HTERT RPE-1 (cell line): ENCODE measurements around the gene PLPP6.
"Not testable (repeated sequence)": the region's sequence is repeated elsewhere in the genome, so short reads cannot be mapped to it uniquely, and the experiment has no call there.

Experiments
- in situ Hi-C: fragments of 300-500 bp; cut with MboI; formaldehyde crosslinking; loops from 4 replicates; pipeline ENCODE4 v1.14.3; 2020; ENCODE audit warnings: low sequenced_read_pairs

PLPP6 gene

DNA sequence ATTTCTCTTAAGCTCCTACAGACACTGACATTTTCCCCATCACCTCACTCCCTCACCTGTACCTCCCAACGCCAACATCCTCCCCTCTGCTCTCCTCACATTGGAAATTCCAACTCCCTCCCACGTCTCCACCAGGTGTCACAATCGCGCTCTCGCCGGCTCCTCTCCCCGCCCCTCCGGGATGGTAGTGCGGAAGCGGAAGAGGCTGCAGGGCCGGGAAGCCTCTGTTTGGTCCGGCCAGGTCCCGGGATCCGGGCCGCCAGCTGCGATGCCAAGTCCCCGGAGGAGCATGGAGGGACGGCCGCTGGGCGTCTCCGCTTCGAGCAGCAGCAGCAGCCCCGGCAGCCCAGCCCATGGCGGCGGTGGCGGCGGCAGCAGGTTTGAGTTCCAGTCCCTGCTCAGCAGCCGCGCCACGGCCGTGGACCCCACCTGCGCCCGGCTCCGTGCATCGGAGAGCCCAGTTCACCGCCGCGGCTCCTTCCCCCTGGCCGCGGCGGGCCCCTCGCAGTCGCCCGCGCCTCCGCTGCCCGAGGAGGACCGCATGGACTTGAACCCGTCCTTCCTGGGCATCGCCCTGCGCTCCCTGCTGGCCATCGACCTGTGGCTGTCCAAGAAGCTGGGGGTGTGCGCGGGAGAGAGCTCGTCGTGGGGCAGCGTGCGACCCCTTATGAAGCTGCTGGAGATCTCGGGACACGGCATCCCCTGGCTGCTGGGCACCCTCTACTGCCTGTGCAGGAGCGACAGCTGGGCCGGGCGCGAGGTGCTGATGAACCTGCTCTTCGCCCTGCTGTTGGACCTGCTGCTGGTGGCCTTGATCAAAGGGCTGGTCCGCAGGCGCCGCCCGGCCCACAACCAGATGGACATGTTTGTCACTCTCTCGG is at the start of gene PLPP6:
TSS of gene PLPP6 (plus strand) at position 187 of the 881 bp plus-strand sequence. CDS start at position 269, 82 bp downstream.
- in situ Hi-C loops = no loop called here

DNA sequence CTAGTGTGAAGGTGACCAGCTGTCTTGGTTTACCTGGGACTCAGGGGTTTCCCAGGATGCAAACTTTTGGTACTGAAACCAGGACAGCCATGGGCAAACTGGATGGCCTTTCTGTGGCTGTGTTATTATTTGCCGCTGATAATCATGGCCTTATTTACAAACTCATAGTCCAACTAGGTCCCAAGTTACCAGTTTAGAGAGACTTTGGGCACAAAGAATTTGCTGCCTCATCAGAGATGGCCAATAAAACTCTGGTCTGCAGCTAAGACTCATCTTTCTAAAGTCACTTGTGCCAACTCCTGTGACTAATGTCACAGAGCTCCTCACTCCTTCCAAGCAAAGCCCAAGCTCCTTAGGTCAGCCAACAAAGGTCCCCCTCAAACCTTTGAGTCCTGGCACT is 47.5 kb upstream of the PLPP6 start:
- in situ Hi-C loops = no loop called here

DNA sequence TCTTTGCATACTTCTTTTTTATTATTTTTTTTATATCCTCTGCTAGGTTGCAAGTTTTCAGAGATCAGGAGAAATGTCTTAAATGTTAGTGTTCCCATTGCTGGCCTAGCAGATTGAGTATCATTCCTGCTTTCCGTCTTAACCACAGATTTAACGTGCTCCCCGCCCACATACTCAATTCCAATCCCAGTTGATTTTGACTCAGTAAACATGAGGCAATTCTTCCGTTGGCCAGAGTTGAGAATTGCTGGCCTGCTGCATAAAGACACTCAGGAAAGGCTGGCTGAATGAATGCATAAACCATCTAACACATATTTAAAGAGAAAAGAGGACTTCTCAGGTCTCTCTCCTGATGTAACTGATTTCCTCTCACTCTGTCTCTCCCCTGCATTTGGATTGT is 46.8 kb upstream of the PLPP6 start:
- in situ Hi-C loops = no loop called here

DNA sequence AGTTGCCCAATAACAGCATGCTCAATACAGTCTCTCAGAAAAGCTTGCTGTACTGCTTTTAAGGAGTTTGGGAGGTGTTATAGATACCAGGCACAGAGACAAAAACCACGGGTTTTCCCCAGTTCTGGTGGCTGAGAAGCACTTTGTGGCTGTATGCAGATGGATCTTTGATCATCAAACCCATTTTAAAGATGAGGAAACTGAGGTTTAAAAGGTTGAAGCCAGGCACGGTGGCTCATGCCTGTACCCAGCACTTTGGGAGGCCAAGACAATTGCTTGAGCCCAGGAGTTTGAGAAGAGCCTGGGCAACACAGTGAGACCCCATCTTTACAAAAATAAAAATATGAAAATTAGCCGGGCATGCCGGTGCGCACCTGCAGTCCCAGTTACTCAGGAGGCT is 46.3 kb upstream of the PLPP6 start:
- in situ Hi-C loops = no loop called here

DNA sequence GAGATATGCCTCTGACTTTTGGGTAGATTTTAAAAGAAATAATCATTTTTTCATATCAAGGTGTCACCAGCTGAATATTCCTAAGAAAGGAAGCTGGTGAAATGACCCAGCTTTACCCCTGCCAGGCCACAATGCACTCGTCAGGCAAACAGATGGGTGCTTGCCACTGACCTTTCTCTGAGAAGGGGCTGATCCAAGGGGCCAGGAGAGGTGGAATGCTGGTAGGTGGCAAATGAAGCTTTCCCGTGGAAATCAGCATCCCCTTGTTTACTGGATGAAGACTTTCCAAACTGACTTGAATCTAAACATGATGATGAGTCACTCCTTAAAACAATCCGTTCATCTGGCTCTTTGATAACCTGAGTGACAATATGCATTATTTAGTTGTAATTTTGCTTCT is 44.3 kb upstream of the PLPP6 start:
- in situ Hi-C loops = no loop called here

DNA sequence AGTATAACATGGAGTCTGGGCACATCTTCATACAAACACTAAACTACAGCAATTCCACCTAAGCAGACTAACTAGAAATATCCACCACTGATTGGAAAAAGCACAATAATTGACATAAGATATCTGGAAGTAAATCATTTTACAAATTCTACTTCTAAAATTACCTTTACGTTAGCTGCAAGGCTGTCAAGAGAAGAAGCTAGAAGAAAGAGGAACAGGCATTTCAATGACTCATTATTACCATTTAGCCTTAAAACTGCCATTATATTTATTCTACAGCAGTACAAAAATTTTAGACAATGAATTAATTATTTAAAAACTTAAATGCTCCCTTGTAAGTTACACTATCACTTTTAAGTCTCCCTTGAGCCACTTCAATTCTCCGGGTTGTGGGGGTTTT is 43.4 kb upstream of the PLPP6 start:
- in situ Hi-C loops = no loop called here

DNA sequence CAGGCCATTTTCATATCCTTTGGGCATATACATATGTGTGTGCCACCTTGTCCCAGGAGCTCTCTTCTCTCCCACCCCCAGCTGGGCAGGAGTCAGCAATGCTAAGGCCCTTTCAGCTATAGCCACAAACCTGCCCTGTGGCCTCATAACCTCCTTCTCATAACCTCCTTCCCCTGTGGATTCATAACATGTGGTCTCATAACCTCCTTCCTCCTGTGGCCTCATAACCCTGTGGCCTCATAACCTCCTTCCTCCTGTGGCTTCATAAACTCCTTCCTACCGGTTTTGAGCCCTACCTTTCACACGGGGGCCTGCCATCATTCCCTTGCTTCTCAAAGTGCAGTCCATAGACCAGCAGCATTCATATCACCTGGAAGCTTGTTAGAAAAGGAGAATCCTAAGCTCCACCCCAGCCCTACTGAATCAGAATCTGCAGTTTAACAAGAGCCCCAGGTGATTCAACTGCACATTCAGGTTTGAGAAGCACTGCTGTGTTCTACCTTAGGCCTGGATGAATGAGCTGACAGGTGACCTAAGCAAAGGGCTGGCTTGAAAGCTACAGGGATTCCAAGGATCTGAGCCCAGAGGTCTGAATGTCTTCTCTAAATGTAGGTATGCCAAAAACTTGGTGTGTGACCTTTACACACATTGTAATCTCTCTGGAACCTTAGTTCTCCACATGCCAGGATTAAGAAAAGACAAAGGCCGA is 41.9 kb upstream of the PLPP6 start:
- in situ Hi-C loops = no loop called here

DNA sequence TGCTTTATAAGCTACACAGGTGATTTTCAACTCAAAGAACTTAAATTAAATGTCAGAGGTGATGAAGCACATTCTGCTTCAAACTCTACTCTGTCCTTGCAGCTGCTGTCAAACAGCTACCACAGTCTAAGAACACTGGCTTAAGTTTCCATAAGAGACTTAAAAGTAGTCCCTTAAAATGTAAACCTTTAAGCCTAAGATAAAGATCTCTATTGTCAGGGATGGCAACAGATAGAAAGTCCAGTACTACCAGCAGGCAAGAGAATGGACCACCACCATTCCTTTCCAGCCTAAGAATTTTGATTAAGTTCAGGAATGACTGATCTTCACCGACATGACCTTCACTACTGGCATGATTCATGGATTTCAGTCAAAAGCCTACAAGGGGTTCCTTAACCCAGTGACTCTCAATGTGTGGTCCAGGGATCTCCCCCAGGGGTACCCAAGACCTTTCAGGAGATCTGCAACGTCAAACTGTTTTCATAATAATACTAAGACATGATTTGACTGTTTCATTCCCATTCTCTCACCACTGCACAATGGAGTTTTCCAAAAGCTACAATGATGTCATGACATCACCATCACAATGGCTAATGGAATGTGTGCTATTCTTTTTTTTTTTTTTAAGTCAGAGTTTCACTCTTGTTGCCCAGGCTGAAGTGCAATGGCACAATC is 41.1 kb upstream of the PLPP6 start:
- in situ Hi-C loops = no loop called here

DNA sequence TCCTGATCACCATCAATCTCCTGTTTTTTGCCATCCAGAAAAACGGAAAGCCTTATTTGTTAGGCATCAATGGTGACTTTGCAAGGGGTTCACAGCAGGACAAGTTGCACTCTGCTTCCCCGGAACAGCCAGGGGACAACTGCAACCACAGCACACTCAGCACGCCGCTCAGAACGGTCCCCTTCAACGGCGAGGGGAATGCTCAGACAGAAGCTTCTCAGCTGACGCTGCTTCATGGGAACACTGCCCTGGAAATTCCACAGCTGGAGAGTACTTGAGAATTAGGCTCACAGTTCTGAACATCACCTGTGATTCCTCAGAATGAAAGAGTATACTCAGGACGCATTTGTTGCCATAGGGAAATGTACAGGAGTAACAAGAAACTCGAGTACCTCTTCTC is 40.1 kb upstream of the PLPP6 start:
- in situ Hi-C loops = no loop called here

DNA sequence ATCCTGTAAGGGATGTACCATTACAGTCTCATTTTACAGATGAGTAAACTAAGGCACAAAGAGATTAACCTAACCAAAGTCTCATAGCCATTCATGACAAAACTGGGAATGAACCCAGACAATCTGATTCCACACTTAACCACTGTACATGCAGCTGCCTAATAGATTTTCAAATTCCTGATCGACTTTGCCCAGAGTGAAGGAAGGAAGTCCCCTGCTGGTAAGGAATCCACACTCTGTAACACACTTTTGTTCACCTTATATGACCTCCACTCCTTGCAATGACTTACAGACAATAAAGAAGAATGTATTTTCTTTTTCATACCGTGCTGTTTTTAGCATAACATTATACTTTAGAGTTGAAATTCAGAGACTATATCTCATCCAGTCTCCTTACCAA is 31.3 kb upstream of the PLPP6 start:
- in situ Hi-C loops = no loop called here

DNA sequence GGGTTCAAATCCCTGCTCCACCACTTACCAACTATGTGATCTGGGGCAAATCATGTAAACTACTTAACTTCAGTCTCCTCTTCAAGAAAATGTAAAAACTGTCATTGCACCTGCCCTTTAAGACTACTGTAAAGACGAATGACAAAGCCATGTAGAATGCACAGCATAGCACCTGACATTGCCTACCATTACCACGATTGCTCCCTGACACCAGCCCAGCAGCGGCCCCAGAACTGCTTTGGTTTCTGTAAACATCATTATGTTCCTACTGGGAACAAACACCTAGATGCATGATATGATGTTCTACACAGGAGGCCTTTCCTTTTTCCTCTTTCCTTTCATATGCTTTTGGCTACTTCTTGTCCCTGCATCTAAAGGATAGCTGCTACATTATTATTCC is 23.1 kb upstream of the PLPP6 start:
- in situ Hi-C loops = no loop called here

DNA sequence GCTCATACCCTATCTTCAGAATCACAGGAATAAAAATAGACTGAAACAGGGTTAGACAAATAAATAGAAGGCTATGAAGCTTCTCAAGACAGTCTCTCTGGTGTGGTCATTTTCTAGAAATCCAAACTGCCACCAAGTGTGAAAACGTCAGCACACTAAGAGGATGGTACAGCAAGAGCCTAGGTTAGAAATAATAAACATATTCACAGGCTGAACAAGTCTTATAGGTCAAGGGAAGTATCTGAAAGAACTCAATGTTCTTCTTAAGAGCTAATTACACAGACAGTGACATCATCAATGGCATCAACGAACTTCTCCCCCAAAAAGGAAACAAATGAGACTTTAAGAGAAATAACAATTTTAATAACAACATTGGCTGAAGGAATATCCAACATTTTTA is 22.7 kb upstream of the PLPP6 start:
- in situ Hi-C loops = no loop called here

DNA sequence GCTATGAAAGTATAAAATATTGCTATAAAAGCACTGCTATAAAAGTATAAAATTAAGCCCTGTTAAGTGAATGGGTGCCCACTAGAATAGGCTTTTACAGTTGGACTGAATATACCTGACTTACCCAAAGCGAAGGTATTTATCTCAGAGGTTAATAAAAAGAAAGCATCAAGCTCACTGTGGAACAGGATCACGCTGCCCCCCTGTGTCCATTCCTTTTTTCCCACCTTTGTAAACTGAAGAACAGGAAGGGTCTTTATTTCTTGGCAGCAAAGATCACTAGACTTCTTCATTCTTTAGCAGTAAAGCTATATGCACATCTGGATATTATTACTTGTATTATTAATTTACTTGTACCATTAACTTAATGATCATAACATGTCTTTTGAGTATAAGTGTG is 22.1 kb upstream of the PLPP6 start:
- in situ Hi-C loops = no loop called here

DNA sequence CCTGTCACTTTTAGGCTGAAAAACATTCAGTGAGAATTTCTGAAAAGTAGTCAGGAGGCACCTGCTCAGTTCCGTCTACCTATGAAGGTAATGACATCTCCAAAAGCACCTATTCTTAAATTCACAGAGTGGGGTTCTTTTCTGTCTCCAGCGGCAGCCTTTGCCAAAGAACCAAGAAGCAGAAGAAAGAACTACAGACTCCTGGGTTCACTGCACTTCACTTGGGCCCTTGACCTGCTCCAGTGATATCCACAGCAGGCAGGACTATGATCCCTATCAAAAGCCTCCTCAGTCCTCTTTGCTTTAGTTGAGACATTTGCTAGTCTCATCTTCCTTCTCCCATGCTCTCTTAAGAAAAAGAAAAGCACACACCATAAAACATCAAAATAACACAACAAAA is 19.7 kb upstream of the PLPP6 start:
- in situ Hi-C loops = no loop called here

DNA sequence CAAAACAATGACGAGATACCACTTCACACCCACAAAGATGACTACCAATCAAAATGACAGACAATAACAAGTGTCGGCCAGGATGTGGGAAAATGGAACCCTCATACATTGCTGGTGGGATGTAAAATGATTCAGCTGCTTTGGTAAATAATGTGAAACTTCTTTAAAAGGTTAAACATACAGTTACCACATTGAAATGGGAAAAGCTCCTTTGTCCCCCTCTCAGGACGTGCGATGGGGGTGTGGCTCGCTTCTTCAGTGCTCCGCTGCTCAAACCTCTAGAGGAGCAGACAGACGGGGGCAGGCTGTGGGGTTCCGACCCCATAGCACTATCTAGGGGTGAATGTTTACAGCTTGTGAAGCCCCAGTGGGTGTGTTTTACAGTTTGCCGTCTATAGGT is 8.0 kb upstream of the PLPP6 start:
- in situ Hi-C loops = no loop called here

DNA sequence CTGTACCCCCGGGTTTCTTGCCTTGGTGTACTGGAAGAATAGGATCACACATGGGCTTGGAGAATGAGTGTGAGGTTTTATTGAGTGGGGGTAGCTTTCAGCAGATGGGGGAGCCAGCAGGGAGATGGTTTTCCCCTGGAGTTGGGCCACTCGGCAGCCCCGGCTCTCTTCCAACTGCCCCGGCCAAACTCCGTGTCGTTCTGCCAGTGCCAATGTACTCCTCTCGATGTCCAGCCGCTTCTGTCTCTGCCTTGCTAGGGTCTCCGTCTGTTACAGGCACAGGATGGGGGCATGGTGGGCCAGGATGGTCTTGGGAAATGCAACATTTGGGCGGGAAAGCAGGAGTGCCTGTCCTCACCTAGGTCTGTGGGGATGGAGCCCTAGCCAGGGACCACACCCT is 7.6 kb upstream of the PLPP6 start:
- in situ Hi-C loops = no loop called here

DNA sequence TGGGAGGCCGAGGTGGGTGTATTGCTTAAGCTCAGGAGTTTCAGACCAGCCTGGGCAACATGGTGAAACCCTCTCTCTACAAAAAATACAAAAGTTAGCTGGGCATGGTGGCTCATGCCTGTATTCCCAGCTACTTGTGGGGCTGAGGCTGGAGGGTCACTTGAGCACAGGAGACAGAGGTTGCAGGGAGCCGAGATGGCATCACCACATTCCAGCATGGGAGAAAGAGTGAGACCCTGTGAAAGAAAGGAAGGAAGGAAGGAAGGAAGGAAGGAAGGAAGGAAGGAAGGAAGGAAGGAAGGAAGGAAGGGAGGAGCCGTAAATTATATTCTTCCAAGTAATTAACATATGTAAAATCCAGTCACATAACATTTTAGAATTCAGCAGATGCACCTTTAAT is 5.9 kb upstream of the PLPP6 start:
- in situ Hi-C loops = not testable (repeated sequence)

DNA sequence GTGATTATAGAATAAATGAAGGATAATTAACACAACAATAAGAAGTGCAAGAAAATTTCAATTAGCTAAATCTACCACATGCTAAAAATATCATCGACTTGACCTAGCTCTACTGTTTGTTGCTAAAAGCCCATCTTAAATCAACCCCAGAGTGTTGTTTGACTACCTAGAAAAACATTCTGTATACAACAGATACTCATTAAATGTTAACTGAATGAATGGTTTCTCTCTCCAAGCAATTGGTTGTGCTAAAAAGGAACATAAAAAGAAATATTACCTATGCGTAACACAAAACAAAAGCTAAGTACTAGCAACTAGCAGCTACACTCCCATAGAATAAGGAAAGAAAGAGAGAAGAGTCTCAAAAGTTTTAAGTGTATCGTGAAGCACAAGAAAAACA is 5.5 kb upstream of the PLPP6 start:
- in situ Hi-C loops = no loop called here

DNA sequence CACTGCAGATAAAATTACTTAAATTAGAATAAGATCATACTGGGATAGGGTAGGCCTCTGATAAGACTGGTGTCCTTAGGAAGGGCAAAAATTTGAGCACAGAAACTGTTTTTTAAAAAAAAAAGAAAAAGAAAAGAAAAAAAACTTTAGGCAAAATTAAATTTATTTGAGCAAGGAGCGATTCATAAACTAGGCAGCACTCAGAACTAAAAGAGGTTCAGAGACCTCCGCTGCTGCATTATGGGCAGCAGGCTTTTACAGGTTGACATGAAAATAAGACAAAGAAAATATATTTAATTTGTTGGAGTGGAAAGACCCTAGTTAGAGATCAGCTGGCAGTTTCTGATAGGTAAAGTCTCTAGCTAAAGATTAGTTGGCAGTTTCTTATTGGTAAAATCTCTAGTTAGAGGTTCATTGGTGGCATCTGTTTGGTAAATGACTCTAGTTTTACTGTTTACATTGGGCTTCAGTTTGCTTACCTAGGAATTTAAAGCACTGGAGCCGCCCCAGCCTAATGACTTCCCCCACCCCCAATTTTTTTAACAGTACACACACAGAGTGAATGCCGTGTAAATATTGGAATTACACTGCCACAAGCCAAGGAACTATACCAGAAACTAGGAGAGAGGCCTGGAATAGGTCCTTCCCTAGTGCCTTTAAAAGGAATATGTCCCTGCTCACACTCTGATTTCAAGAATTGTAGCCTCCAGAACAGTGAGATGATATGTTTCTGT is 4.5 kb upstream of the PLPP6 start:
- in situ Hi-C loops = no loop called here

DNA sequence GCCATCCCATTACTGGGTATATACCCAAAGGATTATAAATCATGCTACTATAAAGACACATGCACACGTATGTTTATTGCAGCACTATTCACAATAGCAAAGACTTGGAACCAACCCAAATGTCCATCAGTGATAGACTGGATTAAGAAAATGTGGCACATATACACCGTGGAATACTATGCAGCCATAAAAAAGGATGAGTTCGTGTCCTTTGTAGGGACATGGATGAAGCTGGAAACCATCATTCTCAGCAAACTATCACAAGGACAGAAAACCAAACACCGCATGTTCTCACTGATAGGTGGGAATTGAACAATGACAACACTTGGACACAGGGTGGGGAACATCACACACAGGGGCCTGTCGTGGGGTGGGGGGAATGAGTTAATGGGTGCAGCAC is 1.4 kb upstream of the PLPP6 start:
- in situ Hi-C loops = not testable (repeated sequence)

DNA sequence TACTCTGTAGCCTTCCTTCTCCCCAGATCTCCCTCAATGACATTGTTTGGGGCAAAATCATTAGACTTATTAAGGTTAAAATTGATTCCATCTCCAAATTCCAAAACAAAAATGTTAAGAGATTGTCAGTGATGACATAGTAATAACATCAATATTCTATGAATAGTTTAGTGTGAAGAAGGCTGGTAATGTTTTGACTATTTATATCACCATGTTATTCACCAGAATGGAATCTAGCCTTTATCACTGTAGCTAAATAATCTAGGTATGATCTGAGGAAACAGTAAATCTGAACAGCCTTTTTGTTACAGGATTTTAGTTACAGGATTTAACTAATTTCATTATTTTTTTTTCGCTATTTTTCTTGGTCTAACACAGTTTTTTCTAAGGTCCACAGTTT is 929 bp upstream of the PLPP6 start:
- in situ Hi-C loops = no loop called here
